ENCODE measurements around the gene HIF1A.
A peak's percentile ranks its signal among the peaks of the same experiment; 100 is the strongest.

Gene HIF1A

GRCh38 chr14:61661471-61662400 lies 33.6 kb upstream of the HIF1A start:
- no peaks in the 10 kb centered on the region for H3K27me3 ChIP-seq (ENCODE audit: insufficient read depth, low read depth)
- peak overlapping the region; percentile 33; the same call in 1 of the 2 replicates for H3K4me2 ChIP-seq
- peak overlapping the region; percentile 26; the same call in 1 of the 2 replicates for H3K27ac ChIP-seq
- no peak overlapping the region for H3K9ac ChIP-seq
- no peak for TF ChIP-seq CTCF (conservative IDR thresholded peaks at IDR 0.05; ENCODE audit: low read depth, low read length)
- H3K79me2 ChIP-seq (ENCODE audit: insufficient read depth, low read depth), result no peaks in the 10 kb centered on the region
- no peaks in the 10 kb centered on the region for H4K20me1 ChIP-seq (ENCODE audit: insufficient read depth)
- H3K4me3 ChIP-seq (IDR thresholded peaks at IDR 0.05; ENCODE audit: insufficient read depth, low read depth, low read length), result no peak overlapping the region
- peak overlapping the region; percentile 26; the same call in 1 of the 2 replicates for H2AFZ ChIP-seq (ENCODE audit: low read depth)
- H3K36me3 ChIP-seq (ENCODE audit: insufficient read depth), result no peaks in the 10 kb centered on the region
- peaks cover 18% of the 10 kb centered on the region for H3K4me1 ChIP-seq (ENCODE audit: low read depth, poor library complexity, severe bottlenecking)

GRCh38 chr14:61662437-61663311 lies 32.6 kb upstream of the HIF1A start:
- peak overlapping the region; percentile 26; the same call in 1 of the 2 replicates for H3K27ac ChIP-seq

GRCh38 chr14:61663312-61663979 lies 31.9 kb upstream of the HIF1A start:
- no peaks in the 10 kb centered on the region for H3K27me3 ChIP-seq (ENCODE audit: insufficient read depth, low read depth)
- no peak overlapping the region for H3K9ac ChIP-seq
- H3K4me1 ChIP-seq (ENCODE audit: low read depth, poor library complexity, severe bottlenecking), result peaks cover 18% of the 10 kb centered on the region
- H4K20me1 ChIP-seq (ENCODE audit: insufficient read depth), result no peaks in the 10 kb centered on the region
- no peak for TF ChIP-seq CTCF (conservative IDR thresholded peaks at IDR 0.05; ENCODE audit: low read depth, low read length)
- no peak overlapping the region for H3K4me3 ChIP-seq (IDR thresholded peaks at IDR 0.05; ENCODE audit: insufficient read depth, low read depth, low read length)
- H3K27ac ChIP-seq, result no peak overlapping the region
- no peak overlapping the region for H2AFZ ChIP-seq (ENCODE audit: low read depth)
- H3K79me2 ChIP-seq (ENCODE audit: insufficient read depth, low read depth), result no peaks in the 10 kb centered on the region
- no peaks in the 10 kb centered on the region for H3K36me3 ChIP-seq (ENCODE audit: insufficient read depth)
- H3K4me2 ChIP-seq, result no peak overlapping the region

More at GRCh38 chr14:61662437-61663311, 32.6 kb upstream of the HIF1A start:
- Histone ChIP-seq H3K9ac (no peak overlapping the region), H3K36me3 (ENCODE audit: insufficient read depth) (no peaks in the 10 kb centered on the region), H3K4me2 (peak overlapping the region; percentile 33; the same call in 1 of the 2 replicates), H3K4me3 (IDR thresholded peaks at IDR 0.05; ENCODE audit: insufficient read depth, low read depth, low read length) (no peak overlapping the region), H3K4me1 (ENCODE audit: low read depth, poor library complexity, severe bottlenecking) (peaks cover 18% of the 10 kb centered on the region), H3K27me3 (ENCODE audit: insufficient read depth, low read depth) (no peaks in the 10 kb centered on the region), H2AFZ (ENCODE audit: low read depth) (peak overlapping the region; percentile 26; the same call in 1 of the 2 replicates), H3K79me2 (ENCODE audit: insufficient read depth, low read depth) (no peaks in the 10 kb centered on the region), H4K20me1 (ENCODE audit: insufficient read depth) (no peaks in the 10 kb centered on the region)
- no peak for TF ChIP-seq CTCF (conservative IDR thresholded peaks at IDR 0.05; ENCODE audit: low read depth, low read length)

GRCh38 chr14:61668282-61668681 lies 27.0 kb upstream of the HIF1A start:
- H4K20me1 ChIP-seq (ENCODE audit: insufficient read depth), result no peaks in the 10 kb centered on the region
- no peak overlapping the region for H3K27ac ChIP-seq
- no peaks in the 10 kb centered on the region for H3K36me3 ChIP-seq (ENCODE audit: insufficient read depth)
- TF ChIP-seq CTCF (conservative IDR thresholded peaks at IDR 0.05; ENCODE audit: low read depth, low read length), result no peak
- no peak overlapping the region for H3K4me3 ChIP-seq (IDR thresholded peaks at IDR 0.05; ENCODE audit: insufficient read depth, low read depth, low read length)
- H3K79me2 ChIP-seq (ENCODE audit: insufficient read depth, low read depth), result no peaks in the 10 kb centered on the region
- H3K4me2 ChIP-seq, result no peak overlapping the region
- H2AFZ ChIP-seq (ENCODE audit: low read depth), result no peak overlapping the region
- no peak overlapping the region for H3K9ac ChIP-seq
- H3K27me3 ChIP-seq (ENCODE audit: insufficient read depth, low read depth), result no peaks in the 10 kb centered on the region
- H3K4me1 ChIP-seq (ENCODE audit: low read depth, poor library complexity, severe bottlenecking), result no peaks in the 10 kb centered on the region
